A673 (cell line): ENCODE data around the gene MICB. TPM values are rescaled to one million over a fixed set of nuclear protein-coding genes. Genes with fewer than 3 reads are reported as not detected.
A peak's percentile ranks its signal among the peaks of the same experiment; 100 is the strongest.

Experiments used
- BruUV-seq: library from RNA; stranded (reverse); fragments of 400-500 nt; replicated peaks from 2 replicates; lab custom pipeline; 2021; lab: Mats Ljungman, UMichigan
- CTCF ChIA-PET: fragments of 300-600 bp; sonication (Branson Sonifier 250); formaldehyde crosslinking; loops from one replicate; lab custom pipeline; 2022; ENCODE audit warnings: antibody characterized with exemption; lab: Charles Lee
- POLR2A ChIA-PET: fragments of 300-600 bp; sonication (Branson Sonifier 250); formaldehyde crosslinking; loops from one replicate; lab custom pipeline; 2022; ENCODE audit warnings: antibody characterized with exemption; ENCODE audit not compliant: low non-redundant PET; lab: Charles Lee
- DNase-seq: peaks from one replicate; pipeline ENCODE4 v3.0.0-alpha.2; 2015; ENCODE audit warnings: low spot score
- H3K27ac ChIP-seq: fragments of 200-600 bp; sonication (generic); 2 replicates; pipeline ENCODE4 v1.5.1; 2016; ENCODE audit warnings: mixed run types, low read depth, mild to moderate bottlenecking, mixed read lengths, antibody characterized with exemption, low read length; ENCODE audit not compliant: poor library complexity, severe bottlenecking
- H3K27me3 ChIP-seq: fragments of 200-600 bp; sonication (generic); replicated peaks from 2 replicates; pipeline ENCODE4 v1.6.1; 2017; ENCODE audit warnings: mixed run types, low read depth, mild to moderate bottlenecking, mixed read lengths, antibody characterized with exemption, low read length; ENCODE audit not compliant: insufficient read depth, poor library complexity
- H3K36me3 ChIP-seq: fragments of 200-600 bp; sonication (generic); 2 replicates; pipeline ENCODE4 v1.6.1; 2016; ENCODE audit warnings: mixed run types, mild to moderate bottlenecking, mixed read lengths, antibody characterized with exemption, low read length; ENCODE audit not compliant: insufficient read depth, poor library complexity, severe bottlenecking
- H3K4me1 ChIP-seq: fragments of 200-600 bp; sonication (generic); 2 replicates; pipeline ENCODE4 v1.6.1; 2017; ENCODE audit warnings: mixed run types, mild to moderate bottlenecking, mixed read lengths, antibody characterized with exemption, low read length; ENCODE audit not compliant: insufficient read depth, poor library complexity, severe bottlenecking
- H3K4me3 ChIP-seq: fragments of 200-600 bp; sonication (generic); 2 replicates; pipeline ENCODE4 v1.5.1; 2016; ENCODE audit warnings: low read depth, mixed run types, mild to moderate bottlenecking, mixed read lengths, low read length; ENCODE audit not compliant: poor library complexity, severe bottlenecking
- H3K9me3 ChIP-seq: fragments of 200-600 bp; sonication (generic); 2 replicates; pipeline ENCODE4 v1.6.1; 2016; ENCODE audit warnings: mixed run types, low read depth, mild to moderate bottlenecking, mixed read lengths, antibody characterized with exemption, low read length; ENCODE audit not compliant: poor library complexity, severe bottlenecking
- CTCF ChIP-seq: fragments of 300-800, 200-600 bp; sonication (generic); conservative IDR thresholded peaks from 2 replicates; pipeline ENCODE4 v1.5.1; 2017; ENCODE audit warnings: low read depth, mild to moderate bottlenecking, antibody characterized with exemption, low read length, moderate library complexity, mixed read lengths
- EZH2 ChIP-seq: fragments of 200-600 bp; sonication (generic); IDR thresholded peaks from 2 replicates; pipeline ENCODE4 v1.6.1; 2017; ENCODE audit warnings: borderline replicate concordance, low read depth, mild to moderate bottlenecking, mixed read lengths, antibody characterized with exemption, low read length; ENCODE audit not compliant: poor library complexity, severe bottlenecking
- intact Hi-C: fragments of 100-400 bp; cut with micrococcal nuclease; formaldehyde crosslinking; loops from one replicate; pipeline ENCODE4 v1.10.0; 2022; ENCODE audit not compliant: unreplicated experiment
- total RNA-seq: library from RNA; stranded (reverse); gene quantifications from 2 replicates; pipeline ENCODE4 v1.2.3, GENCODE V29; 2021

Gene MICB
- total RNA-seq, 1 experiment from 2014 or later, result 12.7 TPM

- intact Hi-C loops, result no loop called here
- peak overlapping the region; percentile 29 for H3K4me3 ChIP-seq
- DNase-seq, result no peak
- H3K27ac ChIP-seq, result no peak overlapping the region
- CTCF ChIA-PET, result interaction anchor here (0.5 kb wide), 1 partner anchor 29 kb away, joined by 4 read pairs; no protein-coding TSS in a partner anchor
- H3K9me3 ChIP-seq, result no peaks in the 10 kb centered on the region
- H3K27me3 ChIP-seq, result peaks cover 6% of the 10 kb centered on the region
- no peak for TF ChIP-seq EZH2
- TF ChIP-seq CTCF, result no peak
- no peaks in the 10 kb centered on the region for H3K4me1 ChIP-seq
- POLR2A ChIA-PET, result no interaction called here
- no peaks in the 10 kb centered on the region for H3K36me3 ChIP-seq
- no TSS peak for BruUV-seq
These were observed 35.6 kb upstream of the MICB start for GRCh38 chr6:31462026-31462963.

GRCh38 chr6:31462964-31463870 lies 34.7 kb upstream of the MICB start:
- no TSS peak for BruUV-seq
- DNase-seq, result peak; percentile 71
- Histone ChIP-seq H3K36me3 (no peaks in the 10 kb centered on the region), H3K4me3 (peak overlapping the region; percentile 29), H3K9me3 (no peaks in the 10 kb centered on the region), H3K27ac (no peak overlapping the region), H3K4me1 (no peaks in the 10 kb centered on the region), H3K27me3 (peaks cover 6% of the 10 kb centered on the region)
- TF ChIP-seq CTCF (no peak), EZH2 (no peak)
- CTCF ChIA-PET, result no interaction called here
- POLR2A ChIA-PET, result no interaction called here
- intact Hi-C loops, result no loop called here

GRCh38 chr6:31464252-31465184 lies 33.4 kb upstream of the MICB start:
- intact Hi-C loops, result no loop called here
- Histone ChIP-seq H3K27me3 (peaks cover 6% of the 10 kb centered on the region), H3K36me3 (no peaks in the 10 kb centered on the region), H3K4me3 (no peak overlapping the region), H3K27ac (no peak overlapping the region), H3K4me1 (no peaks in the 10 kb centered on the region), H3K9me3 (no peaks in the 10 kb centered on the region)
- TF ChIP-seq EZH2 (no peak), CTCF (no peak)
- no TSS peak for BruUV-seq
- POLR2A ChIA-PET, result no interaction called here
- CTCF ChIA-PET, result no interaction called here
- DNase-seq, result no peak
